ENCODE results near the gene RNH1. TPM values are rescaled to one million over a fixed set of nuclear protein-coding genes. Genes with fewer than 3 reads are reported as not detected.

Gene RNH1
- total and polyA plus RNA-seq, 2 of the 8 experiments (the other 6 are each of a cell fraction or from before 2014, with no cell fraction given): 48.7 to 49.8 TPM

GRCh38 chr11:538431-539051 is 31.5 kb upstream of the RNH1 start:
- Histone ChIP-seq H3K9ac (replicated peaks in 1 of 4; ENCODE audit: extremely low read depth in 1 of 4, low read depth in 3 of 4, low read length in 3 of 4) (no peak overlapping the region), H3K9me3 (ENCODE audit: insufficient read depth in 2 of 2, low read depth in 1 of 2, low read length in 1 of 2) (no peaks in the 10 kb centered on the region), H3K27ac (ENCODE audit: low read depth, low read length) (no peak overlapping the region; the same call in 1 of the 2 replicates), H2BK5ac (ENCODE audit: low read depth, low read length) (0 out of 2 replicates have a peak overlapping the region, but pooled peaks have one; percentile 66), H2BK120ac (replicated peaks; ENCODE audit: low read depth, low read length) (no peak overlapping the region), H3K23me2 (ENCODE audit: low read depth, low read length) (peaks cover 21% of the 10 kb centered on the region; the same call in 1 of the 2 replicates), H2AFZ (ENCODE audit: low read length) (no peak overlapping the region), H2BK20ac (ENCODE audit: low read length) (no peak overlapping the region), H2BK15ac (ENCODE audit: low read length) (no peak overlapping the region), H3K4me1 (replicated peaks in 1 of 4; ENCODE audit: control insufficient read depth in 3 of 4, insufficient read depth in 4 of 4, low read length in 3 of 4) (peaks cover 0 to 19% (median 10%) of the 10 kb centered on the region in 4 experiments; a peak in 5 of 7 replicates), H3K4me2 (ENCODE audit: insufficient read depth in 1 of 2, low read depth in 2 of 2, low read length in 2 of 2) (no peak overlapping the region; a peak in 1 of 4 replicates), H4K91ac (replicated peaks; ENCODE audit: insufficient read length, low read length) (no peak overlapping the region), H3K56ac (replicated peaks; ENCODE audit: insufficient read length, low read depth, low read length) (no peak overlapping the region), H2BK12ac (ENCODE audit: low read depth, low read length) (no peak overlapping the region), H3K79me2 (ENCODE audit: control insufficient read depth in 1 of 2, insufficient read depth in 2 of 2, low read length in 2 of 2) (no peaks in the 10 kb centered on the region), H4K5ac (ENCODE audit: insufficient read length, low read depth, low read length) (no peak overlapping the region), H3K27me3 (replicated peaks in 1 of 4; ENCODE audit: control insufficient read depth in 3 of 4, extremely low read depth in 1 of 4, insufficient read depth in 3 of 4, low read length in 3 of 4) (peaks cover 0 to 16% (median 6%) of the 10 kb centered on the region in 4 experiments; a peak in 5 of 7 replicates), H3K4ac (replicated peaks; ENCODE audit: insufficient read length, low read depth, low read length) (no peak overlapping the region), H3K14ac (ENCODE audit: insufficient read length) (no peak overlapping the region), H3K79me1 (ENCODE audit: low read depth, low read length) (no peaks in the 10 kb centered on the region), H4K20me1 (replicated peaks in 1 of 2; ENCODE audit: control insufficient read depth in 1 of 2, insufficient read depth in 2 of 2, low read length in 2 of 2) (peaks cover 4 to 7% of the 10 kb centered on the region in 2 experiments), H3K36me3 (ENCODE audit: control insufficient read depth in 2 of 4, insufficient read depth in 4 of 4, low read length in 3 of 4) (peaks cover 0 to under 1% (median 0%) of the 10 kb centered on the region in 4 experiments; a peak in 1 of 8 replicates), H3K23ac (ENCODE audit: insufficient read length) (no peak overlapping the region), H4K8ac (ENCODE audit: extremely low read depth, insufficient read depth, low read length) (peak overlapping the region; percentile 14; the same call in 1 of the 2 replicates), H3K18ac (ENCODE audit: extremely low read depth, low read length) (no peak overlapping the region), H2AK5ac (ENCODE audit: low read depth, low read length) (no peak overlapping the region), H3K4me3 (ENCODE audit: extremely low read depth in 1 of 4, insufficient read depth in 2 of 4, low read depth in 3 of 4, low read length in 4 of 4) (no peak overlapping the region)
- CTCF ChIA-PET (ENCODE audit: partially characterized antibody): interaction anchor here (0.6 to 1.6 kb wide), 4 partner anchors 10 to 397 kb away, joined by 3 to 4 read pairs (median 4); no protein-coding TSS in a partner anchor
- 94% methylated on average over 20 of the region's 20 CpGs; no CpG with 5 or more reads in 1 of the 2 experiments for WGBS, 2 experiments (ENCODE audit: extremely low coverage in 1 of 2, insufficient coverage in 1 of 2, insufficient read length in 1 of 2, insufficient replicate concordance in 2 of 2, low coverage in 1 of 2, low lambda C conversion rate in 2 of 2, missing lambda C conversion rate in 1 of 2)
- POLR2A ChIA-PET (ENCODE audit: partially characterized antibody): interaction anchor here (0.6 to 1.1 kb wide), 3 partner anchors 20 to 27 kb away, joined by 3 read pairs; partner anchors contain the start of gene LMNTD2
- FAIRE-seq: no peak
- DNase-seq (ENCODE audit: low read depth in 1 of 2, low spot score in 2 of 2): peak in 1 of 2 experiments; percentile 39
- TF ChIP-seq JUN (IDR thresholded peaks at IDR 0.05; ENCODE audit: low read depth, low read length) (no peak), EZH2 (IDR thresholded peaks at IDR 0.05; ENCODE audit: low read depth, low read length, severe bottlenecking) (no peak), ZNF274 (IDR thresholded peaks at IDR 0.05; ENCODE audit: borderline replicate concordance, extremely low read depth, low read length) (no peak), PHF8 (conservative IDR thresholded peaks at IDR 0.05; ENCODE audit: low read depth, low read length) (no peak), FOSL1 (IDR thresholded peaks at IDR 0.05; ENCODE audit: insufficient read depth, low read depth, low read length) (no peak), CBX5 (IDR thresholded peaks at IDR 0.05; ENCODE audit: low read depth, low read length) (no peak)

All from H1 (cell line).